ENCODE results near the gene EPB41L2.

Gene EPB41L2

GRCh38 chr6:130893277-130893676, 169.8 kb downstream of the EPB41L2 start:
- H3K4me3 ChIP-seq (ENCODE audit: low read length) = no peak overlapping the region
- DNase-seq (ENCODE audit: low read depth) = no peak
- TF ChIP-seq, protein P1, sequence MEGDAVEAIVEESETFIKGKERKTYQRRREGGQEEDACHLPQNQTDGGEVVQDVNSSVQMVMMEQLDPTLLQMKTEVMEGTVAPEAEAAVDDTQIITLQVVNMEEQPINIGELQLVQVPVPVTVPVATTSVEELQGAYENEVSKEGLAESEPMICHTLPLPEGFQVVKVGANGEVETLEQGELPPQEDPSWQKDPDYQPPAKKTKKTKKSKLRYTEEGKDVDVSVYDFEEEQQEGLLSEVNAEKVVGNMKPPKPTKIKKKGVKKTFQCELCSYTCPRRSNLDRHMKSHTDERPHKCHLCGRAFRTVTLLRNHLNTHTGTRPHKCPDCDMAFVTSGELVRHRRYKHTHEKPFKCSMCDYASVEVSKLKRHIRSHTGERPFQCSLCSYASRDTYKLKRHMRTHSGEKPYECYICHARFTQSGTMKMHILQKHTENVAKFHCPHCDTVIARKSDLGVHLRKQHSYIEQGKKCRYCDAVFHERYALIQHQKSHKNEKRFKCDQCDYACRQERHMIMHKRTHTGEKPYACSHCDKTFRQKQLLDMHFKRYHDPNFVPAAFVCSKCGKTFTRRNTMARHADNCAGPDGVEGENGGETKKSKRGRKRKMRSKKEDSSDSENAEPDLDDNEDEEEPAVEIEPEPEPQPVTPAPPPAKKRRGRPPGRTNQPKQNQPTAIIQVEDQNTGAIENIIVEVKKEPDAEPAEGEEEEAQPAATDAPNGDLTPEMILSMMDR (conservative IDR thresholded peaks at IDR 0.05; ENCODE audit: low read depth, low read length) = no peak

- no peak overlapping the region for H3K4me3 ChIP-seq (ENCODE audit: low read length)
- no peak for DNase-seq (ENCODE audit: low read depth)
- TF ChIP-seq, protein P1 (conservative IDR thresholded peaks at IDR 0.05; ENCODE audit: low read depth, low read length) = no peak
These were observed 172.5 kb downstream of the EPB41L2 start for GRCh38 chr6:130890521-130890971.

- DNase-seq (ENCODE audit: low read depth) = no peak
- H3K4me3 ChIP-seq (ENCODE audit: low read length) = no peak overlapping the region
- TF ChIP-seq, protein P1 (conservative IDR thresholded peaks at IDR 0.05; ENCODE audit: low read depth, low read length) = no peak
These were observed 173.6 kb downstream of the EPB41L2 start for GRCh38 chr6:130889423-130889822.

- no peak overlapping the region for H3K4me3 ChIP-seq (ENCODE audit: low read length)
- DNase-seq (ENCODE audit: low read depth) = no peak
- TF ChIP-seq, protein P1 (conservative IDR thresholded peaks at IDR 0.05; ENCODE audit: low read depth, low read length) = no peak
These were observed 174.8 kb downstream of the EPB41L2 start for GRCh38 chr6:130888246-130888645.

- H3K4me3 ChIP-seq (ENCODE audit: low read length) = no peak overlapping the region
- no peak for DNase-seq (ENCODE audit: low read depth)
- TF ChIP-seq, protein P1 (conservative IDR thresholded peaks at IDR 0.05; ENCODE audit: low read depth, low read length) = no peak
These were observed 176.1 kb downstream of the EPB41L2 start for GRCh38 chr6:130886966-130887365.

DNA sequence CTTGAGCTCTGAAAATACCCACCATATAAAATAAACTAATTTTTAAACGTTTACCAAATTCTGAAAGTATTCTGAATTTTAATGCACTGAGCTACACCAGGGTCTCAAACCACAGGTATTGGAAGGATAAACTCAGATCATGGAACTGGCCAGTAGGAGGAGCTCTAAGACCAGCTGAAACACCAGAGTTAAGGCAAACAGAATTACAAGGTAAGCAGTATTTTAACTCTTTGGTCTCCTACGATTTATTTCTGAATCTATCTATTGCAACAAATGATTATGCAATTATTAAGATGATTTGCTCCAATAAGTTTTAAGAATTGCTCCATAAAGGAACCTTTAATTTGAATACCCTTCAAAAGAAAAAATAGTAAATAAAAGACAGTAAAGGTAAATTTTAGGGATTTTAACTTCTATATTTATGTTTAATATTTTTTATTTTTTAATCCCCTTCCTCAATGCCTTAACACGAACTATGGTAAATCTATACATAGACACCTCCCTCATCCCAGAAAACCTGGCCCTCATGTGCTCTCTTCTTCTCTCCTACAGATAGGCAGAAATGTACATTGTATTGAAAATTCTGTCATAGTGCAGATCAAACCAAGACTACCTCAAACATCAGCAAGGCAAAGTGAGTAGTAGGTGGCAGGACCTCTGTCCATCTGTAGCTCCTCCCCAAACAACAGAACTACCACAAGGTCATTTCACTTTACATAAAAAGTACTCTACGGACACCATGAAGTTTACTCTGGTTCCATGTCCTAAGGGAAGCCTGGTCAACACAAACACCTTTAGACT, 177.5 kb downstream of the EPB41L2 start:
- H3K4me3 ChIP-seq (ENCODE audit: low read length) = no peak overlapping the region
- peak; percentile 40 for DNase-seq (ENCODE audit: low read depth)
- TF ChIP-seq, protein P1 (conservative IDR thresholded peaks at IDR 0.05; ENCODE audit: low read depth, low read length) = peak; percentile 82

DNA sequence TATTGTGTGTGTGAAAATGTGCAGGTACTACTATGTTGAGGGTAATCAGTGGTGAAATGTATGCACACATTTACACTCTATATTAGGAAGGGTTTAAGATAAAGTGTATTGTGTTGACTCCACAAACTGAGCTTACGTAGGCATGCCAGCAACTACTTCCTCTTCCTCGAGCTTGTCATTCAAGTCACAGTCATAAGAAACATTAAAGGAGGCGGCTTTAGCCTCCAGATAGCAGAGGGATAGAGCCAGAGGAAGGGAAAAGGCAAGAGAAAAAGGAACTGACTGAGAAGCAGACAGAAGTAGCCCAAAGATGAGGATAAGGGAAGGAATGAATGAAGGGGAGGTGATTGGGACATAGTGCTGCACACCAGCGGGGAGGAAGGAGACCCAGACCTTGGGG, 180.7 kb downstream of the EPB41L2 start:
- DNase-seq (ENCODE audit: low read depth) = no peak
- TF ChIP-seq, protein P1 (conservative IDR thresholded peaks at IDR 0.05; ENCODE audit: low read depth, low read length) = no peak
- H3K4me3 ChIP-seq (ENCODE audit: low read length) = no peak overlapping the region

Measured in retinal pigment epithelial cell (primary cell).